ENCODE results near the gene CDC27. TPM values are rescaled to one million over a fixed set of nuclear protein-coding genes. Genes with fewer than 3 reads are reported as not detected.

Gene CDC27
- total and polyA plus RNA-seq, 2 donors (not counting 3 experiments of a cell fraction or from before 2014, with no cell fraction given), result 76.1 to 172 TPM

GRCh38 chr17:47095268-47095667, 93.8 kb downstream of the CDC27 start:
- no peak overlapping the region for H3K9ac ChIP-seq (replicated peaks; ENCODE audit: extremely low read depth, insufficient read depth, low read length)
- no peak overlapping the region for H3K4me2 ChIP-seq (ENCODE audit: insufficient read depth, low read length)
- H3K36me3 ChIP-seq (ENCODE audit: control insufficient read depth in 2 of 2, extremely low read depth in 1 of 2, insufficient read depth in 2 of 2, low read length in 2 of 2), result no peaks in the 10 kb centered on the region
- no peaks in the 10 kb centered on the region for H3K9me1 ChIP-seq (replicated peaks; ENCODE audit: control insufficient read depth, extremely low read depth, insufficient read depth, low read length)
- H3K9me3 ChIP-seq (replicated peaks; ENCODE audit: control insufficient read depth, insufficient read depth, low read length), result no peaks in the 10 kb centered on the region
- no peak for FAIRE-seq
- dilution Hi-C loops (cut with MboI; ENCODE audit: extremely low pct_ligation_motif_present, low sequenced_read_pairs) (no loop called here), intact Hi-C loops (cut with micrococcal nuclease) (no loop called here)
- H2AFZ ChIP-seq (ENCODE audit: low read depth, low read length), result no peak overlapping the region
- ChIA-PET CTCF (interaction anchor here (1.4 kb wide), 1 partner anchor 9 kb away, joined by 3 read pairs; no protein-coding TSS in a partner anchor), POLR2A (no interaction called here)
- H4K20me1 ChIP-seq (replicated peaks; ENCODE audit: control insufficient read depth, extremely low read depth, insufficient read depth, low read length), result no peaks in the 10 kb centered on the region
- peaks cover 26% of the 10 kb centered on the region for H3K79me2 ChIP-seq (ENCODE audit: control insufficient read depth, insufficient read depth, low read length)
- H3K4me3 ChIP-seq (replicated peaks in 1 of 3; ENCODE audit: insufficient read depth in 1 of 3, low read depth in 1 of 3, low read length in 3 of 3), result no peak overlapping the region
- no peak overlapping the region for H3K27ac ChIP-seq (ENCODE audit: insufficient read depth, low read depth, low read length)
- no peak for DNase-seq (ENCODE audit: low read depth, low spot score)
- H3K4me1 ChIP-seq (ENCODE audit: control insufficient read depth, extremely low read depth, insufficient read depth, low read length), result peaks cover 5% of the 10 kb centered on the region
- TF ChIP-seq POLR2A (IDR thresholded peaks at IDR 0.05; ENCODE audit: low read depth, low read length) (no peak), POLR2AphosphoS5 (IDR thresholded peaks at IDR 0.05; ENCODE audit: insufficient read depth, low read depth, low read length) (no peak), MYC (IDR thresholded peaks at IDR 0.05; ENCODE audit: low read depth, low read length) (no peak), EZH2 (IDR thresholded peaks at IDR 0.05; ENCODE audit: borderline replicate concordance, low read depth, low read length, severe bottlenecking) (no peak), GATA2 (IDR thresholded peaks at IDR 0.05; ENCODE audit: insufficient read depth, insufficient read length, low read depth, low read length) (no peak), JUN (IDR thresholded peaks at IDR 0.05; ENCODE audit: borderline replicate concordance, insufficient read depth, insufficient read length, low read depth) (no peak), MAX (IDR thresholded peaks at IDR 0.05; ENCODE audit: insufficient read depth, insufficient read length) (no peak), FOS (IDR thresholded peaks at IDR 0.05; ENCODE audit: borderline replicate concordance, insufficient read depth, low read length) (no peak), CTCF (IDR thresholded peaks at IDR 0.05; ENCODE audit: extremely low read depth in 1 of 2, insufficient read depth in 1 of 2, low read depth in 1 of 2, low read length in 2 of 2) (no peak)
- no peaks in the 10 kb centered on the region for H3K27me3 ChIP-seq (ENCODE audit: control insufficient read depth in 2 of 2, insufficient read depth in 2 of 2, low read length in 2 of 2)
- BruUV-seq (replicated peaks), result no TSS peak
